ENCODE measurements around the gene LRRC17.

DNA sequence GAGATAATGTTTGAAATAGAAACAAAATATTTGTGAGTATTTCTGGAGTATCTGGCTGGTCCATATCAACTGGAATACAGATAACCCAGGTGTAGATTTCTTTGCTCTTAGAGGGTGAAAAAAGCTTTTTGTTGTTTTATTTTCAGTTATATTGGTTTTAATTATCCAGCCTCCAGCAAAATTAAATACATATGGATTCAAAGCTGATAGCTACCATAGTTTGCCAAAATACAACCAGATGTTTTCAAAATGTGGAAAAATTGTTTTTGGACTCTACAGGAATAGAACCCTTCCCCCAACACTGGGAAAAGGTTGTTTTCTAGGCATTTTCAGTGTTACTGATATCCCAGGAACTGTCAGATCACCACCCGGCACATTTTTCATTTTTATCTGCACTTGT lies 30.1 kb downstream of the LRRC17 start:
- TF ChIP-seq, protein P1, sequence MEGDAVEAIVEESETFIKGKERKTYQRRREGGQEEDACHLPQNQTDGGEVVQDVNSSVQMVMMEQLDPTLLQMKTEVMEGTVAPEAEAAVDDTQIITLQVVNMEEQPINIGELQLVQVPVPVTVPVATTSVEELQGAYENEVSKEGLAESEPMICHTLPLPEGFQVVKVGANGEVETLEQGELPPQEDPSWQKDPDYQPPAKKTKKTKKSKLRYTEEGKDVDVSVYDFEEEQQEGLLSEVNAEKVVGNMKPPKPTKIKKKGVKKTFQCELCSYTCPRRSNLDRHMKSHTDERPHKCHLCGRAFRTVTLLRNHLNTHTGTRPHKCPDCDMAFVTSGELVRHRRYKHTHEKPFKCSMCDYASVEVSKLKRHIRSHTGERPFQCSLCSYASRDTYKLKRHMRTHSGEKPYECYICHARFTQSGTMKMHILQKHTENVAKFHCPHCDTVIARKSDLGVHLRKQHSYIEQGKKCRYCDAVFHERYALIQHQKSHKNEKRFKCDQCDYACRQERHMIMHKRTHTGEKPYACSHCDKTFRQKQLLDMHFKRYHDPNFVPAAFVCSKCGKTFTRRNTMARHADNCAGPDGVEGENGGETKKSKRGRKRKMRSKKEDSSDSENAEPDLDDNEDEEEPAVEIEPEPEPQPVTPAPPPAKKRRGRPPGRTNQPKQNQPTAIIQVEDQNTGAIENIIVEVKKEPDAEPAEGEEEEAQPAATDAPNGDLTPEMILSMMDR (IDR thresholded peaks at IDR 0.05; ENCODE audit: low read depth, low read length, missing input control) = no peak
- TF ChIP-seq, protein P2, sequence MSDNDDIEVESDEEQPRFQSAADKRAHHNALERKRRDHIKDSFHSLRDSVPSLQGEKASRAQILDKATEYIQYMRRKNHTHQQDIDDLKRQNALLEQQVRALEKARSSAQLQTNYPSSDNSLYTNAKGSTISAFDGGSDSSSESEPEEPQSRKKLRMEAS (IDR thresholded peaks at IDR 0.05) = no peak
- TF ChIP-seq EGR1 (IDR thresholded peaks at IDR 0.05; ENCODE audit: low read depth in 2 of 2) (no peak), FOXA1 (IDR thresholded peaks at IDR 0.05) (no peak), TAF1 (conservative IDR thresholded peaks at IDR 0.05) (no peak)
- TF ChIP-seq, protein P3, sequence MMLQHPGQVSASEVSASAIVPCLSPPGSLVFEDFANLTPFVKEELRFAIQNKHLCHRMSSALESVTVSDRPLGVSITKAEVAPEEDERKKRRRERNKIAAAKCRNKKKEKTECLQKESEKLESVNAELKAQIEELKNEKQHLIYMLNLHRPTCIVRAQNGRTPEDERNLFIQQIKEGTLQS (IDR thresholded peaks at IDR 0.05) = no peak
